Loucy (cell line): ENCODE measurements around the gene SMURF1.

Experiments
- H2AFZ ChIP-seq: fragments of 200-600 bp; sonication (generic); 2 replicates; pipeline ENCODE4 v1.6.0; 2016; ENCODE audit warnings: antibody characterized with exemption, mild to moderate bottlenecking, low read length, moderate library complexity
- H3F3A ChIP-seq: fragments of 200-600 bp; 2 replicates; pipeline ENCODE4 v1.6.0; 2016; ENCODE audit warnings: antibody characterized with exemption, low read depth, mild to moderate bottlenecking
- H3K27me3 ChIP-seq: fragments of 200-600 bp; sonication (generic); 2 replicates; pipeline ENCODE4 v1.6.1; 2014; ENCODE audit warnings: low read length, mild to moderate bottlenecking; ENCODE audit not compliant: insufficient read depth, poor library complexity, severe bottlenecking
- H3K36me3 ChIP-seq: fragments of 200-600 bp; sonication (generic); 2 replicates; pipeline ENCODE4 v1.6.1; 2016; ENCODE audit warnings: low read length; ENCODE audit not compliant: insufficient read depth
- H3K4me1 ChIP-seq: fragments of 200-600 bp; sonication (generic); 2 replicates; pipeline ENCODE4 v1.5.1; 2014; ENCODE audit warnings: low read length, mild to moderate bottlenecking; ENCODE audit not compliant: insufficient read depth, poor library complexity, severe bottlenecking
- H3K4me2 ChIP-seq: fragments of 200-600 bp; sonication (generic); 2 replicates; pipeline ENCODE4 v1.6.0; 2014; ENCODE audit warnings: antibody characterized with exemption, low read length, low read depth, mild to moderate bottlenecking; ENCODE audit not compliant: poor library complexity, severe bottlenecking
- H3K4me3 ChIP-seq: fragments of 200-600 bp; sonication (generic); 2 replicates; pipeline ENCODE4 v1.5.1; 2014; ENCODE audit warnings: low read length, mild to moderate bottlenecking, mixed read lengths; ENCODE audit not compliant: poor library complexity, severe bottlenecking
- H3K79me2 ChIP-seq: fragments of 200-600 bp; sonication (generic); 2 replicates; pipeline ENCODE4 v1.6.1; 2014; ENCODE audit warnings: low read length; ENCODE audit not compliant: insufficient read depth
- H3K9ac ChIP-seq: fragments of 200-600 bp; sonication (generic); 2 replicates; pipeline ENCODE4 v1.6.0; 2014; ENCODE audit warnings: mild to moderate bottlenecking, low read depth, low read length, moderate library complexity; ENCODE audit not compliant: poor library complexity, severe bottlenecking
- H3K9me2 ChIP-seq: fragments of 200-600 bp; sonication (generic); replicated peaks from 2 replicates; pipeline ENCODE4 v1.6.1; 2016; ENCODE audit warnings: low read depth, low read length, mixed read lengths
- H3K9me3 ChIP-seq: fragments of 200-600 bp; sonication (generic); 2 replicates; pipeline ENCODE4 v1.6.1; 2014; ENCODE audit warnings: mild to moderate bottlenecking, antibody characterized with exemption, low read length, low read depth; ENCODE audit not compliant: insufficient read depth
- H4K20me1 ChIP-seq: fragments of 200-600 bp; sonication (generic); 2 replicates; pipeline ENCODE4 v1.6.0; 2014; ENCODE audit warnings: antibody characterized with exemption, low read length, mild to moderate bottlenecking; ENCODE audit not compliant: insufficient read depth, poor library complexity, severe bottlenecking
- EZH2phosphoT487 ChIP-seq: fragments of 200-600 bp; IDR thresholded peaks from 2 replicates; pipeline ENCODE4 v1.6.1; 2018; ENCODE audit warnings: antibody characterized with exemption, mild to moderate bottlenecking, moderate library complexity, borderline replicate concordance
- TF ChIP-seq, protein P1 (sequence below): fragments of 200-600 bp; sonication (generic); conservative IDR thresholded peaks from 2 replicates; pipeline ENCODE4 v1.5.1; 2014; ENCODE audit warnings: mild to moderate bottlenecking, antibody characterized with exemption, low read length

The SMURF1 gene

DNA sequence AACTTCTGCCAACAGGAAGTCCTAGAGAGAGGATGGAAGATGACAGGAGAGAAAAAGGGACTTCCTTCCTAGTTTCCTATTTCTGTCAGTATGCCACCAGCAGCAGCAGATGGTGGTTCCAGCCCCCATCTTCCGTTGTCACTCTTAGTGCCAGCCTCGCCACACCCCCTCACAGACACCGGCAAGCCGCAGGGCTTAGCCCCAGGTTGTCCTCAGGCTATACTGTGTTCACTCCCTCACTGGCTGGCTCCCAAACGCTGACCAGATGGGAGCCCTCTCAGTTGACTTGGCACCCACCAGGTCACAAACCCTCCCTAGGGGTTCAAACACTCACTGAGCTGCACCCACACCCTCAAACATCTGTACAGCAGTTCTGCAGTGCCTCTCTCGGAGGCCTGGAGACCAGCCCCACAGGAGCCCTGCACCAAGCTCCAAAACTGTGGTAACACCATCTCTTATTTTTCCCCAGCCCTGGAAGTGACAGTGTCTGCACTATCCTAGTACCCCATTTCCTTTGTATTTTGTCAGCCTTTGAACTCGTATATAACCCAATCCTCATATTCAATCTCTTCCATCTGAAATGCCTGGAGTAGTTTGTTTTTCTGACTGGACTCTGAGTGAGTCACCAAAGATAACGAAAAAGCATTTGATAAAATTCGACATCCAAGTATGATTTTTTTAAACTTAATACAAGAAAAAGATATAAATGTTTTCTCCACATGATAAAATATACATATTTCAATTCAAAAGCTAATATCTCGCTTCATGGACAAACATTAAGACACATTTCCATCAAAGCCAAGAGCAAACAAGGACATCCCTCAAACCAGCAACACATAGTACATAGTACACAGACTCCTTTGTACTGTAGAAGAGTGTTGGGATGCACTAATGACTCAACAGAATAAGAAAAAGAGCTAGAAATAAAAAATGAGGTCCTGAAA, 34.5 kb downstream of the SMURF1 start:
- peaks cover 47% of the 10 kb centered on the region for H4K20me1 ChIP-seq
- H3K36me3 ChIP-seq = no peaks in the 10 kb centered on the region
- peaks cover 18% of the 10 kb centered on the region for H3K4me1 ChIP-seq
- no peak overlapping the region for H3K4me2 ChIP-seq
- H3K9me3 ChIP-seq = no peaks in the 10 kb centered on the region
- no peaks in the 10 kb centered on the region for H3F3A ChIP-seq
- H3K9me2 ChIP-seq = no peaks in the 10 kb centered on the region
- no peak for TF ChIP-seq EZH2phosphoT487
- TF ChIP-seq, protein P1, sequence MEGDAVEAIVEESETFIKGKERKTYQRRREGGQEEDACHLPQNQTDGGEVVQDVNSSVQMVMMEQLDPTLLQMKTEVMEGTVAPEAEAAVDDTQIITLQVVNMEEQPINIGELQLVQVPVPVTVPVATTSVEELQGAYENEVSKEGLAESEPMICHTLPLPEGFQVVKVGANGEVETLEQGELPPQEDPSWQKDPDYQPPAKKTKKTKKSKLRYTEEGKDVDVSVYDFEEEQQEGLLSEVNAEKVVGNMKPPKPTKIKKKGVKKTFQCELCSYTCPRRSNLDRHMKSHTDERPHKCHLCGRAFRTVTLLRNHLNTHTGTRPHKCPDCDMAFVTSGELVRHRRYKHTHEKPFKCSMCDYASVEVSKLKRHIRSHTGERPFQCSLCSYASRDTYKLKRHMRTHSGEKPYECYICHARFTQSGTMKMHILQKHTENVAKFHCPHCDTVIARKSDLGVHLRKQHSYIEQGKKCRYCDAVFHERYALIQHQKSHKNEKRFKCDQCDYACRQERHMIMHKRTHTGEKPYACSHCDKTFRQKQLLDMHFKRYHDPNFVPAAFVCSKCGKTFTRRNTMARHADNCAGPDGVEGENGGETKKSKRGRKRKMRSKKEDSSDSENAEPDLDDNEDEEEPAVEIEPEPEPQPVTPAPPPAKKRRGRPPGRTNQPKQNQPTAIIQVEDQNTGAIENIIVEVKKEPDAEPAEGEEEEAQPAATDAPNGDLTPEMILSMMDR = no peak
- H3K9ac ChIP-seq = no peak overlapping the region
- H2AFZ ChIP-seq = no peak overlapping the region
- H3K4me3 ChIP-seq = no peak overlapping the region
- H3K27me3 ChIP-seq = no peaks in the 10 kb centered on the region
- peaks cover 90% of the 10 kb centered on the region for H3K79me2 ChIP-seq

DNA sequence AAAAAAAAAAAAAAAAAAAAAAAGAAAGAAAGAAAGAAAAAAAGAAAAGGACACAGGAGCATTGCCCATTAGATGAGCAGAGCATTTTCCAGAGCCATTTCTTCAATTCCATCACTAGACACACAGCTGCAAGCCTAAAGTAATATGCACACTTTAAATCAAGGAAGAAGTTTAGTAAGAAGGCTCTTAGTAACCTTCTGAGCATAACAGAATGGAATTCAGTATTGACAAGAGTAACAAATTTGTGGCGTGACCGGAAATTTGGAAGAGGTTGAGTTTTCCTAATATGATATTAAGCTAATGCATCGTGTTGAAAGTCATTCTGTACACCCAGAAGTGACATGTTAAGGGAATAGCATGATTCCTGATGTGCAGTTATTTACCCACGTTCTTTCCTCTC, 35.3 kb downstream of the SMURF1 start:
- Histone ChIP-seq H3K79me2 (peaks cover 90% of the 10 kb centered on the region), H3K4me2 (no peak overlapping the region), H3F3A (no peaks in the 10 kb centered on the region), H3K27me3 (no peaks in the 10 kb centered on the region), H4K20me1 (peaks cover 43% of the 10 kb centered on the region), H3K9me2 (no peaks in the 10 kb centered on the region), H3K36me3 (no peaks in the 10 kb centered on the region), H3K9ac (no peak overlapping the region), H3K4me1 (peaks cover 18% of the 10 kb centered on the region), H2AFZ (no peak overlapping the region), H3K4me3 (no peak overlapping the region), H3K9me3 (no peaks in the 10 kb centered on the region)
- TF ChIP-seq EZH2phosphoT487 = no peak
- TF ChIP-seq, protein P1 = no peak

DNA sequence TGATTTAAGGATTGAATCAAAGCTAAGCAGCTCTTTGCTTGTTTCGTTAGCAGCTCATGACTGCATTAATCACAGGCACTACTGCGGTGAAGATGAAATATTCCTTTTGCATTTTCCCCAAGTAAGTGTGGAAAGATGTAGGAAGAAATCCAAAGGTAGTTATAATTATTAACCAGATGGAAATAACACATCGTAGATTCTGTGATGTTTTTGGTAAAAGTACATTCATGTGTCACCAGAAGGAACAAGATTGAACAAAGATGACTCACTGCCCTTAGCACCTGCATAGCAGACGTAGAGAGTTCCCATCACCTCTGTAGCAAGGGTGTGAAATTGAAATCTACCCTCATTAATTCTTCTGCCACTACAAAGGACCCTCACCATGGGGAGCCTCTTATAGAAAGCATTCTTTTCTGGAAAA, 37.1 kb downstream of the SMURF1 start:
- H3K27me3 ChIP-seq = no peaks in the 10 kb centered on the region
- no peaks in the 10 kb centered on the region for H3K36me3 ChIP-seq
- H2AFZ ChIP-seq = no peak overlapping the region
- H3K4me2 ChIP-seq = no peak overlapping the region
- H3K9me2 ChIP-seq = no peaks in the 10 kb centered on the region
- peaks cover 56% of the 10 kb centered on the region for H4K20me1 ChIP-seq
- no peak overlapping the region for H3K9ac ChIP-seq
- peaks cover 9% of the 10 kb centered on the region for H3K4me1 ChIP-seq
- no peak overlapping the region for H3K4me3 ChIP-seq
- H3K9me3 ChIP-seq = no peaks in the 10 kb centered on the region
- no peak for TF ChIP-seq EZH2phosphoT487
- TF ChIP-seq, protein P1 = no peak
- peaks cover 85% of the 10 kb centered on the region for H3K79me2 ChIP-seq
- no peaks in the 10 kb centered on the region for H3F3A ChIP-seq
